GM21723 (cell line): Measurements from ENCODE around the gene RECK.

ENCODE experiments used
- ATAC-seq: cut with Tn5 transposase; IDR thresholded peaks from one replicate; pipeline ENCODE4 v1.9.1; 2021; ENCODE audit warnings: mild to moderate bottlenecking, moderate library complexity; ENCODE audit not compliant: unreplicated experiment

Gene RECK

DNA sequence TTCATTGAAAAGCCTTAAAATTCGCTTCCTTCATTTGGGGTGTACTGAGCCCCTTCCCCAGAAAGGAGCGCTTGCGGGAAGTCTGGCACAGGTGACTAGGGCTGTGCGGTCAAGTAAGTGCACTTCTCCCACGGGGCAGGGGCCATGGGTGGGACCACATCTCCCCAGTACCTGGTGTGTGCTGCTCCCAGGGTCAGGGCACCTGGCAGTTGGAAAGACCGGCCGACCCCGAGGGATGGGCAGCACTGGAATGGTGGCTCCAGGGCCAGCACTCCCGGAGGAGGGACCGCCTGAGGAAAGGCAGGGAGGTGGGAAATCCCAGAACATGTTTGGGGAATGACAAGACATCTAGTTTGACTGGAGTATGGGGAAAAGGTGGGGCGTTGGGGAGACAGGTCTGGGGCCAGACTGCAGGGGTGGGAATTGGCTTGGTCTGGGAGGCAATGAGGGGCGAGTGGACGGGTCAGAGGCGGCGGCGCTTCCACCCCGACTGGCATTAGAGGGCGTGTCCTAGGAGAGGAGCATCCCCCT is 99.1 kb downstream of the RECK start:
- no peak for ATAC-seq

DNA sequence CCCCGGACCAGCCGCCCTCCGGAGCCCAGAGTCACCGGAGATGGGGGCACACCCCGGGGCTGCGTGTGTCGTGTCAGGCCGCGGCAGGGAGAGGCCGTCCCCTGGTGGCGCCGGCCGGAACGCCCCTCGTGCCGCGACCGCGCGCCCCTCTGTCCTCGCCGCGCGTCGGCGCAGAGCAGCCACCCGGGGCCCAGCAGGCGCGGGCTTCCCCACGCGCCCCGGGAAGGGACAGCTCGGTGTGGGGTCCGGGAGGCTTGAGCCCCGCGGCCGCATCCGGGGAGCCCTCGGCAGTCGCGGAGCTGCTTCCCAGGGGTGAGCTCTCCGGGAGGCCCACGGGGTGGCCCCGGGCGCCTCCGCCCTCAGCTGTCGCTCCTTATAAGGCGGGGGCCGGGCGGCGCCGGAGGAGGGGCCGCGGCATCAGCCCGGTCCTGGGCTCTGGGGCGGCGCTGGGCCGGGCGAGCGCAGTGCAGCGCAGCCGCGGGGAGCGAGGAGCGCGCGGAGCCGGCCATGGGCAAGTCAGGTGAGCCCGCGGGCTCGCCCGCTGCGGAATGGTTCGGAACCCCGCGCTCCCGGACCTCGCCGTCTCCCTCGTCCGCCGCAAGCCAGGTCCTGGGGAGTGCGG is 99.7 kb downstream of the RECK start, which contains the start of gene GLIPR2:
TSS of gene GLIPR2 (plus strand) at position 462 of the 622 bp plus-strand sequence. CDS start at position 508, 46 bp downstream.
- peak; percentile 96 for ATAC-seq

DNA sequence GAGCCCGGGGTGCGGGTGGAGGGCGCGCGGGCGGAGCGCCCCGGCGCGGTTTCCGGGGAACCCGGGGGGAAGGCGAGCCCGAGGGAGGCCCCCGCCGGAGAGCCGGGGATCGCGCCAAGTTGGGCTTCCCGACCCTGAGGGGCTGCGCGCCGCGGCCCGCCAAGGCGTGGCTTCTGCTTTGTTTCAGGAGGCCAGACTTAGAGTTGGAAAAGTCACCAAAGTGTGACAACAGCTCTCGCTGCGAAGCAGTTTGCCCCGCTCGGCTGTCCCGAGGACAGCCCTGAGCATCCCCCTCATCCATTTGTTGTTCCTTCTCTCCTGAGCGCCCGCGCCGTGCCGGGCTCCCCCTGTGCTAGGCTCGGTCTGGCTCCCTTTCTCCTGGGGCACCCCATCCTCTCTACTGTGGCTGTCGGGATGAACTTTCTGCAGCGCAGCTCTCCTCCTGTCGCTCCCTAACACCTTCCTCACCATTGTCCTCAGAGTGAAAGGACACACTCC is 100.2 kb downstream of the RECK start:
- ATAC-seq: no peak

DNA sequence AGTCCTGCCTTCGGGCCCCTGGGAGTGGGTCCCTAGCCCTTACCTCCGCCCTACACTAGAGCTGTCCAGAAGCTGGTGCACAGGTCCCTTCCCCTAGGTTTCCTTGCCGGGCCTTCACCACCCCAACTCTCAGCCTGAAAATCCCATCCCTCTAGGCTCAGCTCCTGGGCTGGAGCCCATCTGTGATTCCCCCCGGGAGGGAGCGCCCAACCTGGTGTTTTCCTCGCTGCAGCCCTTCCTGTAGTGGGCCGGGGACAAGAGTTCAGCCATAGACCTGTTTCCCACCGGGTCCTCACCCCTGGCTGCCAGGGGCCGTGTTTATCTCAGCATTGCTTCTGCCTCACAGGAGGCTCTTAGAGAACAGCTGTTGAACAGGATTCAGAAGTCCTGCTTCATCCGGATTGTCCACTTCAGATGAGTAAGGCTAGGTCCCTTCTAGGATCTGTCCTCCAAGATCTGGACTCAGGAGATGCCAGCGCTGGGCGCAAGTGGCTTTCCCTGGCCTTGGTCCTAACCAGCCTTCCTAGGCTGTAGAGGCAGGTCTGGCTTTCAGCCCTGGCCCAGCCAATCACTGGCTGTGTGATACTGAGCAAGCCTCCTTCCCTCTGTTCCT is 100.8 kb downstream of the RECK start:
- ATAC-seq: no peak

GRCh38 chr9:36138496-36138895 is 101.8 kb downstream of the RECK start:
- ATAC-seq: no peak

DNA sequence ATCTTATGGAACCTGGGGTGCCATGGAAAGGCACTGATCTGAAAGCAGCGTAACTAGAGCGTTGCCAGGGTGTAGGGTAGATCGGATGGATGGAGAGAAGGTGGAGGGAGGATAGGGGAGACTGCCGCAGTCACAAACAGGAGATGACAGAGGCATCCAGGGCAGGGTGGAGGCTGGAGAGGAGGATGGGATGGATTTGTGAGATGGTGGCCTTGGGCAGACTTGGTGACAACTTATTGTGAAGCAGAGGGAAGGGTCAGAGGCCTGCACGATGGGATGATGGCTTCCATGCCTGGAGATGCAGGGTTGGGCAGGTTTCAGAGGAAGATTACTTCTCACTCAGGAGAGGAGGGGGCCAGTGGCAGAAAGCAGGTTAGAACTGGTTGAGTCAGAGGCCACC is 102.2 kb downstream of the RECK start:
- no peak for ATAC-seq

- ATAC-seq: no peak
Measured at GRCh38 chr9:36140086-36141084, 103.7 kb downstream of the RECK start.

DNA sequence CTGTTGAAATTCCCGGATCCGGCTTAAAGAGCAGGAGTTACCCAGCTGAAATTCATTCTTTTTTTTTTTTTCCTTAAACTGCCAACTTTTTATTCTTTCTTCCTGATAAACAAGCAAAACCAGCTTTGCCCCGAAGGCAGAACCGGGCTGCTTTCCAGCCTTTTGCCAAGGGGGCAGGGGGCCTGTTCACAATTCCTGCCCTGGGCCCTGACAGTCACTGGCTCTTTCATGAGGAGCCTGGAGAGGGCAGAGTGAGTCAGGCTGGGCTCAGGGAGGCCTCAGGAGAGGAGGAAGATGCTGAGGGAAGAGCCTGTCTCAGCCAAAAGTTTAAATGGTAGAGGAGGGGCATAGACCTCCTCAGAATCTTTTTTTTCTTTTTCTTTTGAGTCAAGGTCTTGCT is 104.6 kb downstream of the RECK start:
- ATAC-seq: no peak

GRCh38 chr9:36141761-36142160 is 105.0 kb downstream of the RECK start:
- ATAC-seq: no peak

DNA sequence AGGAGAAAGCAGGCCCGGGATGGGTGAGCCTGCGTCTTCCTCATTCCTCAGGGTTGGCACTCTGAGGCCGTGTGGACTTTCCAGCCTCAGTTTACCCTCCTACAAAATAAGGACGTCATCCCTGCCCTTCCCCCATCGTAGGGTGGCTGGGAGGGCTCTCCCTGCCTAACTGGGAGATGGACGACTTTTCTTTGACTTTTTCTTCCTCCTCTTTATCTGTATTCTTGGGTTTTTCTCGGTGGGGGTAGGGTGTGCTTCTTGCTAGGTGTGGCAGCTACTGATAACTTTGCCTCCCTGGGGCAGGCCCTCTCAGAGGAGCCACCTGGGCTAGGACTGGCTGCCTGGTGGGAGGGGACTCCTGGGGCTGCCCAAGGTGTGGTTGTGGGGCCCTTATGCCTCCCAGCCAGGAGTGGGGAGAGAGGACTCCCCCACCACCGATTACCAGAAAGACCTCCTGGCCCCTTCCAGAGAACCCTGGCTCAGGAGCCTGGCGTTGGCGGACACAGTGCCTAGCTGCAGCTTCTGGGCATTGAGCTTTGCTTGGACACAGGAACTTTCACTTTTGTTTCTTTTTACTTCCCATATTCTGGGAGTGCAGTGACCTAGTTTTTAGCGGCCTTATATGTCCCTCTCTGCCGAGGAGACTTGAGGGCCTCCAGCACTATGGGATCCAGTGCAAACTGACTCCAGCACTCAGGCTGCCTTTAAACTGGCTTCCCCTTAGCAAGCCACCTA is 106.0 kb downstream of the RECK start:
- ATAC-seq: no peak

DNA sequence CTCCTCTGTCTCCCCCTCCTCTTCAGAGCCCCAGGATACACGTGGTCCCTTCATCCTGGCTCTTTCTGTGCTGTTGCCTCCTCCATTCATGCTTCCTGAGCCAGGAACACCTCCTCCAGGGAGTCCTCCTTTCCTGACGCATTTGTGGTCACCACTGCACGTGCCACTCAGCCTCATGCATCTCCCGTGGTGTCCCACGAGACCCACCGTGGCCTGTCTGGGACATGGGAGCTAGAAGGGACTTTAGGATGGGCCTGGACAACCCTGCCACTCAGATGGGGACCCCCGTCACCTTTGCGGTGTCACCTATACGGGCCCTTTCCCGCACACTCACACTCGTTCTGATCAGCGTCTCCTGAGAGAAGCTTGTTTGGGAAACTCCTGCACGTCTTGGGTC is 106.5 kb downstream of the RECK start:
- no peak for ATAC-seq

DNA sequence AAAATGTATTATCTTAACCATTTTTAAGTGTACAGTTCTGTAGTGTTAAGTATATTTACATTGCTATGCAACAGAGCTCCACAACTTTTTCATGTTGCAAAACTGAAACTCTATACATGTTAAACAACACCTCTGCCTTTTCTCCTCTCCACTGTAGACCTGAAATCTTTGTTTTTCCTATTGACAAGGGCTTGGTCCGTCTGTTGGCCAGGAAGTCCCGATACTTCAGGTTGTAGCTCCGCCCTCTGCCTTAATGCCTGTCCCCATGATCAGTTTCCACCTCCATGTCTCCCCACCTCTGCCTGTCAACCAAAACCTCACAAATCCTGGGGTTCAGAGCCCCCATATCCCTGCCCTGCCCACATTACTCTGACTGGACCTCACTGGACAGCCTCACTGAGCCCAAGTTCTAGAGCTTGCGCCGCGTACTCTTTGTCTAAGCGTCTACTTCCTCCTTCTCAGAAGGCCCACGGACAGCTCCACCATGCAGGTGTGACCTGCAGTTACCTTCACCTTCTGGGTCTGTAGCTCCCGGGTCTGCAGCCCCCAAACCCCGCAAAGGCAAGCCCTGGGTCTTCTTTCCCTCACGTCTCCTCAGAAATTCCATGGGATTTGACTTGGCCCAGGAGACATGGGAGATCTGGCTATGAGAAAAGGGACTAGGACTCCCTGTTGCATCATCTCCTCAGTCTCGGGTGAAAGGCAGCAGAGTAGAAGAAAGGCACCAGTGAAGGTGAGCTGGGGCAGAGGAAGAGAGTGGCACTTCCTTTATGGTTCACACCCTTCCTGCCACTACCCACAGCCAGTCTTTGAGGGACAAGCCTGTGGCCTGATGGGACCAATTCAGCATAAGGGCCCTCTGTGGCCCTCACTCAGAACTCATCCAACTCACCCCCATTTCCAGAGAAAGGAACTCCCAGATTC is 107.9 kb downstream of the RECK start:
- ATAC-seq: peak; percentile 39

GRCh38 chr9:36145970-36146369 is 109.3 kb downstream of the RECK start:
- no peak for ATAC-seq

GRCh38 chr9:36146651-36147050 is 109.9 kb downstream of the RECK start:
- no peak for ATAC-seq

DNA sequence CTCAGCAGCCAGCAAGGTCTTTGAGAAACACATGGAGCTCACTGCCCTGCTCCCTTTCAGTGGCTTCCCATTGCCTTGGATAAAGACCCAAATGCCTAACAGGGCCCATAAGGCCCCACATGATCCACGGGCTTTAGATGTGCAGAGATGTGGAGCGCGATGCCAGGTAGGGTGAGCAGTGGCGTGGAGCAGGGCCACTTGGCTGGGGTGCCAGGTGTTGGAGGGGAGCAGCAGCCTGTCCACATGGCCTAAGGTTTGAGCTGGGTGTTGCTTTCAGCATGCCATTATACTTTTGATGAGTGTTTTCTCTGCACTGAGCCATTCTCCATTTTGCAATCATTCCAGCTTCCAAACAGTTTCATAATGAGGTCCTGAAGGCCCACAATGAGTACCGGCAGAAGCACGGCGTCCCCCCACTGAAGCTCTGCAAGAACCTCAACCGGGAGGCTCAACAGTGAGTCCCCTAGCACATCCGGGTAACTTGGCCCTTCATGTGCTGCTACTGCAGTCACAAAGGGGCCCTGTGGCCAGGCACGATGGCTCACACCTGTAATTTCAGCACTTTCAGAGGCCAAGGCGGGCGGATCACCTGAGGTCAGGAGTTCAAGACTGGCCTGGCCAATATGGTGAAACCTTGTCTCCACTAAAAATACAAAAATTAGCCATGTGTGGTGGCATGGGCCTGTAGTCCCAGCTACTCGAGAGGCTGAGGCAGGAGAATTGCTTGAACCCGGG is 110.9 kb downstream of the RECK start:
- ATAC-seq: no peak

DNA sequence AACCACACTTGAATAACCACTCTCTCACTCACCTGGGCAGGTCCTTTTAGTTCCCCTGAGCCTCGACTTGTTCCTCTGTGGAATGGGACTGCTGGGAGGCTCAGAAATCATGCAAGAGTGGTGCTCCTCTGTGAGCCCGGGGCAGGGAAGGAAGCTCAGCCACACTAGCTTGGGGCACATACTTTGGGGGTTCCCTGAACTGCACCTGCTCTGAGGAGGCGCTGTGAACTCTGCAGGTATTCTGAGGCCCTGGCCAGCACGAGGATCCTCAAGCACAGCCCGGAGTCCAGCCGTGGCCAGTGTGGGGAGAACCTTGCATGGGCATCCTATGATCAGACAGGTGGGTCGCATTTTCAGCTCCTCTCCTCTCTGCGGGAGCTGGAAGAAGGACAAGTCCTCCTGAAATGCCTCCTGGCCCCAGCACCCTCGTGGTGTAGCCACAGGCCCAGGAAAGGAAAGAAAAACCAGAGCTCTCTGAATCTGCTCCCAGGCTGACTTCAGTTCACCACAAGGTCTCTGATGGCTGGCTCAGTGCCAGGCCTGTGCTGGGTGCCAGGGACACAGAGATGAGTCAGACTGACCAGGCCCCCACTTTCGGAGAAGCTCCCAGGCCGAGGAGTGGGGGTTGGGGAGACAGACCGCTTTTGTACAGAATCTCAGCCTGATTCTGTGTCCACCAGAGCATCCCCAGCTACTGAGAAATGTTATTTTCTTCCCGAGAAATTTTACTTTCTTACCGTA is 111.8 kb downstream of the RECK start:
- ATAC-seq: peak; percentile 38

- ATAC-seq: no peak
Measured at GRCh38 chr9:36149197-36149596, 112.5 kb downstream of the RECK start.
